SK-N-SH (cell line): ENCODE data around the gene TAF1B. TPM values are rescaled to one million over a fixed set of nuclear protein-coding genes. Genes with fewer than 3 reads are reported as not detected.

Experiments used
- CTCF ChIA-PET: fragments of 300-600, 350-600 bp; formaldehyde crosslinking; extraction: SDS; loops from one replicate; lab custom pipeline; 2021; lab: Yijun Ruan, JAX
- POLR2A ChIA-PET: fragments of 350-600 bp; sonication (Branson Sonifier 250); formaldehyde crosslinking; extraction: SDS; loops from one replicate; lab custom pipeline; 2020; ENCODE audit warnings: antibody characterized with exemption, inconsistent platforms; lab: Yijun Ruan, JAX
- DNase-seq: peaks from one replicate; pipeline ENCODE4 v3.0.0; 2012
- H2AFZ ChIP-seq: fragments of 200-600 bp; sonication (generic); 2 replicates; pipeline ENCODE4 v1.8.1; 2016; ENCODE audit warnings: antibody characterized with exemption, mild to moderate bottlenecking, low read depth
- H3F3A ChIP-seq: fragments of 200-600 bp; sonication (generic); replicated peaks from 2 replicates; pipeline ENCODE3; 2016; ENCODE audit warnings: antibody characterized with exemption, mild to moderate bottlenecking; ENCODE audit not compliant: insufficient read depth
- H3K27ac ChIP-seq, 2 experiments: fragments of 200-500 bp in 1 of 2; fragments of 200-600 bp in 1 of 2; sonication (Bioruptor generic) in 1 of 2; sonication (generic), shearing (Covaris generic) in 1 of 2; 2 replicates each; pipeline versions ENCODE4 v1.5.1 to v1.6.1; 2014 to 2016; ENCODE audit warnings: low read depth in 2 of 2, inconsistent platforms in 1 of 2, low read length in 1 of 2, mild to moderate bottlenecking in 1 of 2, mixed read lengths in 1 of 2
- H3K27me3 ChIP-seq: fragments of 200-600 bp; sonication (generic), shearing (Covaris generic); 2 replicates; pipeline ENCODE4 v1.6.1; 2016; ENCODE audit warnings: mixed run types; ENCODE audit not compliant: insufficient read depth
- H3K36me3 ChIP-seq, 2 experiments: fragments of 200-500 bp in 1 of 2; fragments of 200-600 bp in 1 of 2; sonication (Bioruptor generic) in 1 of 2; sonication (generic) in 1 of 2; replicated peaks in 1 of 2; 2 replicates each; pipeline versions ENCODE3 to v1.5.1; 2014 to 2016; ENCODE audit warnings: low read length in 1 of 2, mild to moderate bottlenecking in 1 of 2; ENCODE audit not compliant: insufficient read depth in 2 of 2, control insufficient read depth in 1 of 2
- H3K4me1 ChIP-seq, 2 experiments: fragments of 200-500 bp in 1 of 2; fragments of 200-600 bp in 1 of 2; sonication (Bioruptor generic) in 1 of 2; sonication (generic), shearing (Covaris generic) in 1 of 2; 2 replicates each; pipeline versions ENCODE4 v1.5.1 to v1.6.1; 2014 to 2016; ENCODE audit warnings: low read depth in 1 of 2, low read length in 1 of 2, mixed run types in 1 of 2; ENCODE audit not compliant: insufficient read depth in 2 of 2, control insufficient read depth in 1 of 2
- H3K4me2 ChIP-seq: fragments of 200-600 bp; sonication (generic), shearing (Covaris generic); 2 replicates; pipeline ENCODE4 v1.6.1; 2017; ENCODE audit warnings: mixed run types
- H3K4me3 ChIP-seq, 2 experiments: fragments of 200-500 bp in 1 of 2; fragments of 200-600 bp in 1 of 2; sonication (Bioruptor generic) in 1 of 2; sonication (generic), shearing (Covaris generic) in 1 of 2; 2 replicates each; pipeline versions ENCODE4 v1.5.1 to v1.8.1; 2014 to 2016; ENCODE audit warnings: low read depth in 2 of 2, inconsistent platforms in 1 of 2, low read length in 1 of 2, mild to moderate bottlenecking in 1 of 2, mixed read lengths in 1 of 2, moderate library complexity in 1 of 2
- H3K79me2 ChIP-seq: fragments of 200-600 bp; sonication (generic); 2 replicates; pipeline ENCODE4 v1.8.1; 2017; ENCODE audit warnings: mild to moderate bottlenecking; ENCODE audit not compliant: insufficient read depth
- H3K9ac ChIP-seq: fragments of 200-600 bp; sonication (generic); 2 replicates; pipeline ENCODE4 v1.6.1; 2017; ENCODE audit warnings: mixed run types
- H3K9me2 ChIP-seq: fragments of 200-600 bp; sonication (generic); 2 replicates; pipeline ENCODE4 v1.6.1; 2017; ENCODE audit warnings: mixed run types
- H3K9me3 ChIP-seq: fragments of 200-600 bp; sonication (generic); 2 replicates; pipeline ENCODE4 v1.6.1; 2017; ENCODE audit warnings: mixed run types, mild to moderate bottlenecking, moderate library complexity
- H4K20me1 ChIP-seq: fragments of 200-600 bp; sonication (generic); 2 replicates; pipeline ENCODE4 v1.6.1; 2017; ENCODE audit warnings: mild to moderate bottlenecking, mixed run types; ENCODE audit not compliant: insufficient read depth
- CHD2 ChIP-seq: fragments of 150-350 bp; IDR thresholded peaks from 2 replicates; pipeline ENCODE4 v1.6.1; 2018; ENCODE audit warnings: low read length; ENCODE audit not compliant: partially characterized antibody
- CTCF ChIP-seq: fragments of 200-600 bp; sonication (generic); IDR thresholded peaks from 2 replicates; pipeline ENCODE4 v1.6.1; 2017; ENCODE audit warnings: antibody characterized with exemption, mild to moderate bottlenecking, moderate library complexity
- EZH2phosphoT487 ChIP-seq: fragments of 200-600 bp; sonication (generic); IDR thresholded peaks from 2 replicates; pipeline ENCODE4 v1.6.1; 2017; ENCODE audit warnings: low read depth, mixed run types, mild to moderate bottlenecking, antibody characterized with exemption, moderate library complexity, borderline replicate concordance
- FOSL2 ChIP-seq: IDR thresholded peaks from 2 replicates; pipeline ENCODE4 v1.4.0; 2012; ENCODE audit warnings: low read depth, mild to moderate bottlenecking, moderate library complexity, borderline replicate concordance
- MXI1 ChIP-seq: IDR thresholded peaks from 2 replicates; pipeline ENCODE4 v1.6.1; 2012; ENCODE audit warnings: mild to moderate bottlenecking, low read depth, low read length, improper control_type of control experiment
- NRF1 ChIP-seq: IDR thresholded peaks from 2 replicates; pipeline ENCODE4 v1.6.1; 2012; ENCODE audit warnings: low read depth, mild to moderate bottlenecking, low read length
- PBX3 ChIP-seq: IDR thresholded peaks from 2 replicates; pipeline ENCODE4; 2012
- RFX5 ChIP-seq: IDR thresholded peaks from 2 replicates; pipeline ENCODE4 v1.6.1; 2012; ENCODE audit warnings: mild to moderate bottlenecking, improper control_type of control experiment, low read length
- TAF1 ChIP-seq: IDR thresholded peaks from 2 replicates; pipeline ENCODE4 v1.6.1; 2012; ENCODE audit warnings: low read depth, mild to moderate bottlenecking, low read length, moderate library complexity, borderline replicate concordance
- TCF12 ChIP-seq: IDR thresholded peaks from 2 replicates; pipeline ENCODE4 v1.4.0; 2012
- USF1 ChIP-seq: IDR thresholded peaks from 2 replicates; pipeline ENCODE4 v1.4.0; 2012; ENCODE audit warnings: low read depth, borderline replicate concordance
- WGBS: methylation state at CpG from one replicate; pipeline ENCODE4 v1.1.6; 2017; ENCODE audit warnings: low lambda C conversion rate; 5-methylcytosine and 5-hydroxymethylcytosine counted together
- polyA plus RNA-seq, 3 experiments: library from polyadenylated mRNA; depleted of rRNA; stranded (reverse); fragments of >200 nt; gene quantifications; 2 replicates each; pipeline ENCODE4 v1.2.3, GENCODE V29; 2012

Gene TAF1B
- polyA plus RNA-seq, 1 of the 3 experiments (the other 2 are of a cell fraction), result 7.8 TPM

GRCh38 chr2:9941996-9942390 is 98.7 kb downstream of the TAF1B start:
- Histone ChIP-seq H3K27ac (no peak overlapping the region), H3K79me2 (no peaks in the 10 kb centered on the region), H3K9ac (no peak overlapping the region), H3K9me2 (no peaks in the 10 kb centered on the region), H3F3A (no peaks in the 10 kb centered on the region), H3K36me3 (peaks cover 0 to 2% of the 10 kb centered on the region in 2 experiments), H3K9me3 (no peaks in the 10 kb centered on the region), H2AFZ (no peak overlapping the region), H4K20me1 (no peaks in the 10 kb centered on the region), H3K4me2 (no peak overlapping the region), H3K27me3 (no peaks in the 10 kb centered on the region), H3K4me3 (no peak overlapping the region), H3K4me1 (peaks cover 7 to 11% of the 10 kb centered on the region in 2 experiments; a peak in 3 of 4 replicates)
- CTCF ChIA-PET, result interaction anchor here (1.0 to 3.7 kb wide), 8 partner anchors 9 to 142 kb away, joined by 3 to 19 read pairs (median 5); no protein-coding TSS in a partner anchor
- no peak for TF ChIP-seq TCF12
- no peak for TF ChIP-seq TAF1
- no peak for TF ChIP-seq RFX5
- TF ChIP-seq EZH2phosphoT487, result no peak
- TF ChIP-seq MXI1, result no peak
- no peak for DNase-seq
- WGBS, result 81% methylated on average over 6 of the region's 6 CpGs
- POLR2A ChIA-PET, result no interaction called here

- Histone ChIP-seq H3K4me3 (no peak overlapping the region), H4K20me1 (no peaks in the 10 kb centered on the region), H3K27ac (no peak overlapping the region), H3K4me1 (peaks cover 7 to 11% of the 10 kb centered on the region in 2 experiments; a peak in 3 of 4 replicates), H3F3A (no peaks in the 10 kb centered on the region), H3K79me2 (no peaks in the 10 kb centered on the region), H3K9ac (no peak overlapping the region), H3K9me2 (no peaks in the 10 kb centered on the region), H3K4me2 (no peak overlapping the region), H3K36me3 (no peaks in the 10 kb centered on the region), H3K27me3 (no peaks in the 10 kb centered on the region), H2AFZ (no peak overlapping the region), H3K9me3 (no peaks in the 10 kb centered on the region)
- POLR2A ChIA-PET, result no interaction called here
- CTCF ChIA-PET, result interaction anchor here (0.6 to 1.6 kb wide), 5 partner anchors 11 to 131 kb away, joined by 3 to 11 read pairs (median 3); no protein-coding TSS in a partner anchor
- TF ChIP-seq USF1, result no peak
- TF ChIP-seq CHD2, result no peak
- TF ChIP-seq CTCF, result no peak
- no peak for TF ChIP-seq NRF1
- no peak for TF ChIP-seq RFX5
- TF ChIP-seq FOSL2, result no peak
- no peak for TF ChIP-seq PBX3
- no peak for DNase-seq
- WGBS, result 63% methylated on average over 3 of the region's 3 CpGs
These were observed 101.1 kb downstream of the TAF1B start for GRCh38 chr2:9944330-9944758.
